Neural progenitor cell (in vitro differentiated cells): ENCODE results near the gene MAP3K4. TPM values are rescaled to one million over a fixed set of nuclear protein-coding genes. Genes with fewer than 3 reads are reported as not detected.

Experiments
- DNase-seq: peaks from one replicate; pipeline ENCODE4 v3.0.0-alpha.2; 2016; ENCODE audit warnings: low spot score
- H2AFZ ChIP-seq: fragments of 200-600 bp; sonication (generic); replicated peaks from 2 replicates; pipeline ENCODE4 v1.6.1; 2016; ENCODE audit warnings: antibody characterized with exemption
- H3F3A ChIP-seq: fragments of 200-600 bp; sonication (generic); 2 replicates; pipeline ENCODE4 v1.6.1; 2016; ENCODE audit warnings: antibody characterized with exemption, low read depth
- H3K27ac ChIP-seq: fragments of 200-600 bp; sonication (generic); 2 replicates; pipeline ENCODE4 v1.5.1; 2016; ENCODE audit warnings: mild to moderate bottlenecking
- H3K27me3 ChIP-seq: fragments of 200-600 bp; sonication (generic); 2 replicates; pipeline ENCODE4 v1.6.1; 2016; ENCODE audit warnings: mild to moderate bottlenecking, moderate library complexity
- H3K36me3 ChIP-seq: fragments of 200-600 bp; sonication (generic); 2 replicates; pipeline ENCODE4 v1.5.1; 2016
- H3K4me1 ChIP-seq: fragments of 200-600 bp; sonication (generic); 2 replicates; pipeline ENCODE4 v1.6.1; 2016; ENCODE audit warnings: mixed run types
- H3K4me2 ChIP-seq: fragments of 200-600 bp; sonication (generic); 2 replicates; pipeline ENCODE4 v1.6.1; 2016
- H3K4me3 ChIP-seq: fragments of 200-600 bp; sonication (generic); 2 replicates; pipeline ENCODE4 v1.5.1; 2016
- H3K79me2 ChIP-seq: fragments of 200-600 bp; sonication (generic); 2 replicates; pipeline ENCODE4 v1.6.1; 2016; ENCODE audit warnings: low read depth
- H3K9ac ChIP-seq: fragments of 200-600 bp; sonication (generic); 2 replicates; pipeline ENCODE4 v1.6.1; 2016
- H3K9me3 ChIP-seq: fragments of 200-600 bp; sonication (generic); 2 replicates; pipeline ENCODE4 v1.5.1; 2016; ENCODE audit warnings: low read depth
- H4K20me1 ChIP-seq: fragments of 200-600 bp; sonication (generic); 2 replicates; pipeline ENCODE4 v1.6.1; 2016; ENCODE audit warnings: low read depth
- H3K27ac Mint-ChIP-seq: 3 replicates; pipeline ENCODE4 v1.8.0; 2021; ENCODE audit warnings: mixed read lengths
- H3K27me3 Mint-ChIP-seq: 2 replicates; pipeline ENCODE4 v1.8.0; 2022; ENCODE audit warnings: low read depth, mild to moderate bottlenecking, inconsistent platforms, moderate library complexity, mixed read lengths; ENCODE audit not compliant: insufficient read depth
- H3K36me3 Mint-ChIP-seq: 3 replicates; pipeline ENCODE4 v1.8.0; 2021; ENCODE audit warnings: mixed read lengths
- H3K4me1 Mint-ChIP-seq: 3 replicates; pipeline ENCODE4 v1.8.0; 2021; ENCODE audit warnings: mixed read lengths
- H3K4me3 Mint-ChIP-seq: 3 replicates; pipeline ENCODE4 v1.8.0; 2021; ENCODE audit warnings: mild to moderate bottlenecking, moderate library complexity, mixed read lengths
- H3K9me3 Mint-ChIP-seq: 3 replicates; pipeline ENCODE4 v1.8.0; 2020; ENCODE audit warnings: mixed read lengths
- CTCF ChIP-seq: fragments of 200-600 bp; sonication (generic); IDR thresholded peaks from 2 replicates; pipeline ENCODE4 v1.5.1; 2017; ENCODE audit warnings: antibody characterized with exemption, mild to moderate bottlenecking
- EZH2 ChIP-seq: fragments of 200-600 bp; sonication (generic); IDR thresholded peaks from 2 replicates; pipeline ENCODE4 v1.6.1; 2017; ENCODE audit warnings: antibody characterized with exemption, mild to moderate bottlenecking, moderate library complexity
- EZH2phosphoT487 ChIP-seq: fragments of 200-600 bp; sonication (generic); IDR thresholded peaks from 2 replicates; pipeline ENCODE4 v1.6.1; 2017; ENCODE audit warnings: antibody characterized with exemption
- total RNA-seq: library from RNA; depleted of rRNA; stranded (reverse); fragments of >200 nt; gene quantifications from 2 replicates; pipeline ENCODE4 v1.2.3, GENCODE V29; 2015; ENCODE audit warnings: low replicate concordance

Gene MAP3K4
- total RNA-seq, 1 donor from 2014 or later: 59.6 TPM

- Histone ChIP-seq H3K79me2 (no peaks in the 10 kb centered on the region), H3F3A (no peaks in the 10 kb centered on the region), H3K27me3 (no peaks in the 10 kb centered on the region), H4K20me1 (no peaks in the 10 kb centered on the region), H3K4me2 (no peak overlapping the region), H3K27ac (no peak overlapping the region), H2AFZ (no peak overlapping the region), H3K9me3 (no peaks in the 10 kb centered on the region), H3K4me3 (no peak overlapping the region), H3K4me1 (no peaks in the 10 kb centered on the region), H3K36me3 (peaks cover 14% of the 10 kb centered on the region), H3K9ac (no peak overlapping the region)
- TF ChIP-seq CTCF: no peak
- no peak for TF ChIP-seq EZH2phosphoT487
- no peak for TF ChIP-seq EZH2
- H3K36me3 Mint-ChIP-seq: peaks cover 28% of the 10 kb centered on the region
- DNase-seq: no peak
- H3K4me1 Mint-ChIP-seq: no peaks in the 10 kb centered on the region
- no peak overlapping the region for H3K4me3 Mint-ChIP-seq
- no peaks in the 10 kb centered on the region for H3K27me3 Mint-ChIP-seq
- H3K27ac Mint-ChIP-seq: no peak overlapping the region
- H3K9me3 Mint-ChIP-seq: no peaks in the 10 kb centered on the region
Observed at GRCh38 chr6:161085246-161085645, 93.7 kb downstream of the MAP3K4 start.

- H3K27ac Mint-ChIP-seq: no peak overlapping the region
- Histone ChIP-seq H3K9ac (no peak overlapping the region), H3K27me3 (no peaks in the 10 kb centered on the region), H3K9me3 (no peaks in the 10 kb centered on the region), H3K36me3 (peaks cover 14% of the 10 kb centered on the region), H3K4me1 (no peaks in the 10 kb centered on the region), H3K4me2 (no peak overlapping the region), H2AFZ (no peak overlapping the region), H3K4me3 (no peak overlapping the region), H4K20me1 (no peaks in the 10 kb centered on the region), H3K27ac (no peak overlapping the region), H3K79me2 (no peaks in the 10 kb centered on the region), H3F3A (no peaks in the 10 kb centered on the region)
- H3K27me3 Mint-ChIP-seq: no peaks in the 10 kb centered on the region
- no peaks in the 10 kb centered on the region for H3K9me3 Mint-ChIP-seq
- TF ChIP-seq EZH2 (no peak), CTCF (no peak), EZH2phosphoT487 (no peak)
- no peaks in the 10 kb centered on the region for H3K4me1 Mint-ChIP-seq
- peaks cover 33% of the 10 kb centered on the region for H3K36me3 Mint-ChIP-seq
- DNase-seq: peak; percentile 8
- no peak overlapping the region for H3K4me3 Mint-ChIP-seq
Observed at GRCh38 chr6:161088676-161089328, 97.2 kb downstream of the MAP3K4 start.

GRCh38 chr6:161091151-161091550 lies 99.6 kb downstream of the MAP3K4 start:
- no peak for TF ChIP-seq CTCF
- no peak for TF ChIP-seq EZH2
- TF ChIP-seq EZH2phosphoT487: no peak
- no peak overlapping the region for H2AFZ ChIP-seq

More at GRCh38 chr6:161091151-161091550, 99.6 kb downstream of the MAP3K4 start:
- Histone ChIP-seq H3K27me3 (no peaks in the 10 kb centered on the region), H3K4me1 (peaks cover 10% of the 10 kb centered on the region), H4K20me1 (no peaks in the 10 kb centered on the region), H3F3A (no peaks in the 10 kb centered on the region), H3K27ac (no peak overlapping the region), H3K4me2 (no peak overlapping the region), H3K79me2 (no peaks in the 10 kb centered on the region), H3K4me3 (no peak overlapping the region), H3K36me3 (peaks cover 21% of the 10 kb centered on the region), H3K9me3 (no peaks in the 10 kb centered on the region), H3K9ac (no peak overlapping the region)
- DNase-seq: no peak
- Mint-ChIP-seq H3K4me1 (peaks cover 5% of the 10 kb centered on the region), H3K4me3 (no peak overlapping the region), H3K36me3 (peaks cover 26% of the 10 kb centered on the region), H3K27me3 (no peaks in the 10 kb centered on the region), H3K27ac (no peak overlapping the region), H3K9me3 (no peaks in the 10 kb centered on the region)
